ENCODE data around the gene CLC.
A peak's percentile ranks its signal among the peaks of the same experiment; 100 is the strongest.
"Not testable (repeated sequence)": the region's sequence is repeated elsewhere in the genome, so short reads cannot be mapped to it uniquely, and the experiment has no call there.

Gene CLC

DNA sequence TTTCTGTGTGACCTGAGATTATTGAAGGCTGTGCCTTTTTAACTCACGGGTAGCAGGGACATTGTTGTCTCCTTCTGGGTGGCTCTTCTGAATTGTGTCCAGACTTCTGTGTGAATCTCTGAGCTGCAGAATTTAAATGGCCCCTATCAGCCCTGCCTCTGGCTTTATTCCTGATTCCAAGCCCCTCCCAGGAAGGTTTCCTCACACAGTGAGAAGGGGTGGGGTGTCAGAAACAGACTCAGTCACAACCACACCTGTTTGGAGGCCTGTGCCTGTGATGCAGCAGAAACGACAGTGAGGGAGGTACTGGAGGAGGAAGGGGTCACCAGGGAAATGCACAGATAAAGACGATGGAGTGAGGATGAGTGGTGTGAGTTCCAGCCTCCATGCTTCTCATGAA, at the start of gene CLC:
TSS of gene CLC (minus strand) at position 139 of the 400 bp plus-strand sequence. CDS start at position 62, 77 bp downstream.
- DNase-seq (ENCODE audit: low read depth), result no peak

GRCh38 chr19:39780894-39781293, 43.1 kb upstream of the CLC start:
- DNase-seq (ENCODE audit: low read depth), result no peak

DNA sequence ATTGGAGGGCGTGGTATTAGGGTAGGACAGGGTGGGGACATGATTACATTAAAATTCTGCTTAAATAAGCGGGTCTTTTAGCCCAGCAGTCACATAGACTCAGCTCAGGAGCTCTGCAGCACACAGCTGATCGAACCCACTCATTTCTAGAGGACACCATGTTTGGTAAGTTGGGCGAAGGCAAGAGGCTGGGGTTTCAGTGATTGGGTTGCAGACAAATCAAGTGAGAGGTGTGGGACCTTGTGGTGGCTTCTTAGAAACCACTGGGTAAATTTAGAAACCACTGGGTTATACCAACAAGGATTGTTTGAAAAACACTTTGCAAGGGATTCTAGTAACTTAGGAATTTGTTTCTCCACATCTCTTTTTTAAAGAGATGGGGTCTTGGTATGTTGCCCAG, 40.9 kb upstream of the CLC start, which contains the start of gene LEUTX:
TSS of gene LEUTX (plus strand) at position 92 of the 400 bp plus-strand sequence. CDS start at position 159, 67 bp downstream.
- no peak for DNase-seq (ENCODE audit: low read depth)

DNA sequence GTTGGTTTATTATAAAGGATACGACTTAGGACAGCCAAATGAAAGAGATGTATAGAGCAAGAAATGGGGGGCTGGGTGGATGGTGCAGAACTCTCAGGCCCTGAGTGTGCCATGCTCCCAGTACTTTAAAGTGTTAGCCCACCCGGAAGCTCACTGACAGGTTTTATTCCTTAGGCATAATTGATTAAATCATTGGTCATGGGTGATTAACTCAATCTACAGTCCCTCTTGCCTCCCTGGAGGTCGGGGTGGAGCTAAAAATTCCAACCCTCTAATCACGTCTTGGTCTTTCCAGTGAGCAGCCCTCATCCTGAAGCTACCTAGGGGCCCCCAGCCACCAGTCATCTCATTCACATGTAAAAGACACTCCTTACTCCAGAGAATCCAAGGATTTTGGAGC, 31.0 kb upstream of the CLC start:
- no peak for DNase-seq (ENCODE audit: low read depth)

GRCh38 chr19:39768334-39768733, 30.5 kb upstream of the CLC start:
- DNase-seq (ENCODE audit: low read depth), result no peak

- peak; percentile 15 for DNase-seq (ENCODE audit: low read depth)
Measured at GRCh38 chr19:39765091-39766076, 27.6 kb upstream of the CLC start.

GRCh38 chr19:39761851-39762250, 24.0 kb upstream of the CLC start:
- DNase-seq (ENCODE audit: low read depth), result not testable (repeated sequence)

GRCh38 chr19:39759457-39760184, 21.8 kb upstream of the CLC start:
- no peak for DNase-seq (ENCODE audit: low read depth)

GRCh38 chr19:39754971-39755370, 17.1 kb upstream of the CLC start:
- DNase-seq (ENCODE audit: low read depth), result no peak

GRCh38 chr19:39754544-39754943, 16.7 kb upstream of the CLC start:
- no peak for DNase-seq (ENCODE audit: low read depth)

DNA sequence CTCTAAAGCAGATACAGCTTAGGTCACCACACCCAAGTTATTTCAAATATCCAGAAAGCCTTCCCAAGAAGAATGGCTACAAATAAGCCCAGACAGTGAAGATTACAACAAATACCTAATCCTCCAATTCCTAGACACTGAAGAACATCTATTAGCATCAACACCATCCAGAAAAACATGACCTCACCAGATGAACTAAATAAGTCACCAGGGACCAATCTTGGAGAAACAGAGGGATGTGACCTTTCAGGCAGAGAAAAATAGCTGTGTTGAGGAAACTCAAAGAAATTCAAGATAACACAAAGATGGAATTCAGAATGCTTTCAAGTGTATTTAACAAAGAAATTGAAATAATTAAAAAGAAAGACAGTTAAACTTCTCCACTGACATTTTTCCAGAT, 15.0 kb upstream of the CLC start:
- no peak for DNase-seq (ENCODE audit: low read depth)

DNA sequence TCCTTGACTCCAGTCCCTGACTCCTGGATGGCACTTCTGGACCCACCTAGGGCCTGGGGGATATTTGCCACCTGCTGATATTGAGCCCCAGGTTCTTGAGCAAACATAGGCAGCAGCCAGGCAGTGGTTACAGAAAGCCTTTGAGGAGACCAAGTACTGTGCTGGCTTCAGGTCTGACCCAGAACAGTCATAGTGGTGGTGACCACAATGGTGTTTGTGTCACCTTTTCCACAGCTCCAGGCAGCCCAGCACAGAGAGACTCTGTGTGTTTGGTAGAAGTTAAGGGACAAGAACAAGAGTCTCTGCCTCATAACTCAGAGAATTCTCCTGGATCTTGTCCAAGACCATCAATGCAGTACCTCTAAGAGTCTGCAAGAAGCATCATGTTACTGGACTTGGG, 14.6 kb upstream of the CLC start:
- DNase-seq (ENCODE audit: low read depth), result no peak

DNA sequence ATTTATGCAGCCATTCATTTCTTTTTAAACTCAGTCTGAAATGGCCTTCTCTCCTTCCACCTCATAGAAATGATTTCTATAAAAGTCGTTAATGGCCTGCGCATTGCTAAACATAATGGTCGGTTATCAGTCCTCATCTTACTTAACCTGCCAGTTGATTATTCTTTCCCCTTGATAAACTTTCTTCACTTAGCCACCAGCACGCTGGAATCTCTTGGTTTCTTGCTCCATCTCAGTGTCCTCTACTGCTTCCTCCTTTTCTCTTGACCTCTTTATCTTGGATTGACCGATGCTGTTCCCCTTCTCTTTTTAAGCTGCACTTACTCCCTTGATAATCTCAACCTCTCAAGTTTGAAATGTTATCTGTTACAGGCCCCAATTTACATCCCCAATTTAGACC, 12.2 kb upstream of the CLC start:
- no peak for DNase-seq (ENCODE audit: low read depth)

DNA sequence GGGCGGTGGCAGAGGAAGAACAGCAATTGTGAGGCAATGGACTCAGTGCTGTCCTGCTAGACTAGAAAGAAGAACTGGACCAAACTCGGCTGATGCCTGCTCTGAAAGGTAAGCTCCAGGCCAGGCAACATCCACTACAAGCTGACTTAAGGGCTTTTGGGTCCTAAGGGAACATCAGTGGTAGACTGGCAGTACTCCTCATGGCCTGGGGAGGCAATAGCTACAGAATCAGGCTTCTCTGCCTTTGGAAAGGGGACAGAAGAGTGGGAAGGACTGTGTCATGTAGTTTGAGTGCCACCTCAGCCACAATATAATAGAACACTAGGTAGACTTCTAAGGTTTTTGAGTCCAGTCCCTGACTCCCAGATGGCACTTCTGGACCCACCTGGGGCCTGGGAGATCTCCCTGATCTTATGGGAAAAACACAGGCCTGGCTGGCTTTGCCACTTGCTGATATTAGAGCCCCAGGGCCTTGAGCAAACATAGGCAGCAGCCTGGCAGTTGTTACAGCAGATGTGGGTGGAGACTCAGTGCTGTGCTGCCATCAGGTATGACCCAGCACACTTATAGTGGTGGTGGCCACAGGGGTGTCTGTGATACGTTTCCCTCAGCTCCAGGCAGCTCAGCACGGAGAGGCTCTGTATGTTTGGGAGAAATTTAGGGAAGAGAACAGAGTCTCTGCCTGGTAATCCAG, 9.2 kb upstream of the CLC start:
- no peak for DNase-seq (ENCODE audit: low read depth)

DNA sequence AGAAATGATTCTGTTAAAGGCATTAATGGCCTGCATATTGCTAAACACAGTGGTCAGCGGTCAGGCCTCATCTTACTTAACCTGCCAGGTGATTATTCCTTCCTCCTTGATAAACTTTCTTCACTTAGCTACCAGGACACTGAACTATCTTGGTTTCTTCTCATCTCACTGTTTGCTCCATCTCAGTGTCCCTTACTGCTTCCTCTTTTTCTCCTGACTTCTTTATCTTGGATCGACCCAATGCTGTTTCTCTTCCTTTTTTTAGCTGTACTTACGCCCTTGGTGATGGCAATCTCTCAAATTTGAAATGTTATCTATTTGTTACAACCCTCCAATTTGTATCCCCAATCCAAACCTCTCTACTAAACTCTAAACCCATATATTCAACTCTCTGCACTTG, 7.8 kb upstream of the CLC start:
- no peak for DNase-seq (ENCODE audit: low read depth)

DNA sequence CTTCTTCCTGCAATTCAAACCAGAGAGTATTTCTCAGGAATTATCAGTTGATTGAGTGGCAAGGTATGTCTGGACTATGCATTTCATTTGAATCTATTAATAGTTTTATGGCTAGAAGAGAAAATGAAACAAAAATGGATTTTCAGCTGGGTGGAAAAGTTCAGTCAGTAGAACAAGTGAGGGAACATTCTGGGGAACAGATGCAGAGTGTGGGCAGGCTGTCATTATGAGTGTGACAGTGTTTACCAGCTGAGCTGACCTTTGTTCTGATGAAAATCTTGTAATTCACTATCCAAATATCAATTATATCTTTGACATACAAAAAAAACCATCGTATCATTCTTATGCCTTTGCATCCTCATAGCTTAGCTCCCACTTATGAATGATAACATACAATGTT, 2.6 kb upstream of the CLC start:
- no peak for DNase-seq (ENCODE audit: low read depth)

DNA sequence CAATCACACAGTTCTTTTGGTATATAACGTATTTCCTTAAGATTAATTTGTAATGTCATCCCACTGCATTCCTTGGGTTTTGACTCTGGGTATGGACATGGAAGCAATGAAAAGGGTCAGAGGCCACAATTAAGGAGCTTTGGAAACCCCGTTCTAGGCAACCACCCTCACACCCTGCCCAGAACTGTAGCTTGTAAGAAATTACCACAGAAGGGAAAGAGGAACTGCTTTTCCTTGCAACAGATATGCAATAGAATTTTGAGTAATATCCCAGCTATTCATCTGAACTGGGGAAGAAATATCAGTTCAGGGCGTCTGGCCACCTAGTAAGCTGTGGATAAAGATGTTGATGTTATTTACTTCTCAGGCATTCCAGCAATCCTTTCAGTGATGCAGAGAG, 985 bp upstream of the CLC start:
- DNase-seq (ENCODE audit: low read depth), result no peak

- no peak for DNase-seq (ENCODE audit: low read depth)
Measured at GRCh38 chr19:39737351-39737750, 478 bp downstream of the CLC start.

GRCh38 chr19:39736088-39736487, 1.7 kb downstream of the CLC start:
- DNase-seq (ENCODE audit: low read depth), result no peak

GRCh38 chr19:39735688-39736087, 2.1 kb downstream of the CLC start:
- no peak for DNase-seq (ENCODE audit: low read depth)

- DNase-seq (ENCODE audit: low read depth), result no peak
Measured at GRCh38 chr19:39733841-39734240, 4.0 kb downstream of the CLC start.

- no peak for DNase-seq (ENCODE audit: low read depth)
Measured at GRCh38 chr19:39731685-39732084, 6.1 kb downstream of the CLC start.

Measured in stimulated activated CD8-positive, alpha-beta memory T cell treated with anti-CD3 and anti-CD28 coated beads, Interleukin-7, amount 100 ng/mL, for 24 hours (primary cell).